H1 (cell line): ENCODE measurements around the gene TMEM223. TPM values are rescaled to one million over a fixed set of nuclear protein-coding genes. Genes with fewer than 3 reads are reported as not detected.
A peak's percentile ranks its signal among the peaks of the same experiment; 100 is the strongest.

Experiments
- CHD1 ChIP-seq: IDR thresholded peaks from 2 replicates; pipeline ENCODE4 v1.6.1; 2012; ENCODE audit warnings: low read depth, low read length, improper control_type of control experiment
- CHD7 ChIP-seq: fragments of 300-600 bp; sonication (generic); IDR thresholded peaks from 2 replicates; pipeline ENCODE4 v1.7.1; 2012; ENCODE audit warnings: low read length, moderate library complexity, mild to moderate bottlenecking, inconsistent platforms; ENCODE audit not compliant: insufficient replicate concordance
- CREB1 ChIP-seq: IDR thresholded peaks from 2 replicates; pipeline ENCODE4 v1.6.1; 2012; ENCODE audit warnings: inconsistent platforms
- EP300 ChIP-seq, 2 experiments: IDR thresholded peaks; 1 replicate in 1 of 2; 2 replicates in 1 of 2; pipeline ENCODE4 v1.6.1; 2011 to 2012; ENCODE audit warnings: low read depth in 2 of 2, low read length in 2 of 2, mild to moderate bottlenecking in 2 of 2, borderline replicate concordance in 1 of 2, inconsistent platforms in 1 of 2, moderate library complexity in 1 of 2
- JUND ChIP-seq: IDR thresholded peaks from 2 replicates; pipeline ENCODE4 v1.6.1; 2011; ENCODE audit warnings: mild to moderate bottlenecking, improper control_type of control experiment, low read length
- KDM4A ChIP-seq: IDR thresholded peaks from one replicate; pipeline ENCODE4 v1.7.1; 2012; ENCODE audit warnings: low read depth, mild to moderate bottlenecking, moderate library complexity, low read length, inconsistent platforms; ENCODE audit not compliant: severe bottlenecking
- KDM5A ChIP-seq: fragments of 200-600 bp; IDR thresholded peaks from 2 replicates; pipeline ENCODE4 v1.7.1; 2012; ENCODE audit warnings: mild to moderate bottlenecking, low read length, inconsistent platforms, mixed read lengths
- TAF7 ChIP-seq: optimal IDR thresholded peaks from 2 replicates; pipeline ENCODE3; 2011; ENCODE audit warnings: low read depth, mild to moderate bottlenecking, inconsistent platforms, low read length, moderate library complexity, borderline replicate concordance
- polyA plus RNA-seq, 7 experiments: library from polyadenylated mRNA; depleted of rRNA in 3 of 7; stranded (reverse) in 5 of 7; unstranded in 2 of 7; fragments of >200 nt in 5 of 7; fragments of 200-250 nt in 2 of 7; gene quantifications; 1 replicate in 5 of 7; 2 replicates in 1 of 7; 4 replicates in 1 of 7; pipeline versions ENCODE4 v1.2.1 to v1.2.3, GENCODE V29; 2011 to 2013; ENCODE audit warnings: missing spikeins in 2 of 7, mixed read lengths in 2 of 7
- total RNA-seq: library from RNA; stranded (reverse); fragmentation: NEBNext Ultra II Directional; extraction: Animal tissue kit (Norgen Biotek cat#: 25700); gene quantifications from 2 replicates; pipeline ENCODE4 v1.2.1, GENCODE V29; 2021

TMEM223 gene
- total and polyA plus RNA-seq, 2 of the 8 experiments (the other 6 are each of a cell fraction or from before 2014, with no cell fraction given): 22.9 to 64.1 TPM

- TF ChIP-seq CHD7 (no peak), EP300 (IDR thresholded peaks at IDR 0.05; ENCODE audit: borderline replicate concordance in 1 of 2, low read depth in 2 of 2, low read length in 2 of 2) (peak in 1 of 2 experiments; percentile 65; a peak in 1 of 3 replicates), CREB1 (peak; percentile 99), CHD1 (no peak), TAF7 (peak; percentile 99), KDM5A (no peak), JUND (0 out of 2 replicates have a peak, but pooled peaks have one; percentile 13), KDM4A (peak; percentile 99)
Observed at GRCh38 chr11:62805076-62805892, 13.5 kb upstream of the TMEM223 start, which contains the start of gene NXF1 (continued).
